ENCODE results near the gene ZBTB8B.
"Not testable (repeated sequence)": the region's sequence is repeated elsewhere in the genome, so short reads cannot be mapped to it uniquely, and the experiment has no call there.

ZBTB8B gene

GRCh38 chr1:32454726-32455125 is 10.1 kb upstream of the ZBTB8B start:
- Mint-ChIP-seq H3K27me3 (peaks cover 14 to 18% of the 10 kb centered on the region in 2 donors), H3K9me3 (peaks cover 18% of the 10 kb centered on the region in 2 donors), H3K4me3 (no peak overlapping the region), H3K36me3 (peaks cover under 1 to 12% of the 10 kb centered on the region in 2 donors), H3K27ac (no peak overlapping the region), H3K4me1 (no peaks in the 10 kb centered on the region)
- ATAC-seq (replicated peaks) (no peak), DNase-seq (no peak)

DNA sequence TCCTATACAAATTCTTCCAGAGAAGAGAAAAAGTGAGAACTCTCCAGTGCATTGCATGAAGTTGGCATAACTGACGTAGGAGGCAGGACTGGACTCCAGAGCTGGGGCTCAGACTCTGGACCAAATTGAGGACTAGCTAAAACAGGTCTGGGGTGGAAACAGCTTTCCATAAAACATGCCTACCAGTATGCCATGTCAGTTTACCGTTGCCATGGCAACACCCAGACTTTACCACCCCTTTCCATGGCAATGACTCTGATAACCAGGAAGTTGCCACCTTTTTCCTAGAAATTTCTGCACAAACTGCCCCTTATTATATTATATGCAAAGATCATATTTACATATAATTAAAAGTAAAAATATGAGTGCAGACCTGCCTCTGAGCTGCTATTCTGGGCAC is 8.9 kb upstream of the ZBTB8B start:
- peaks cover 9 to 12% of the 10 kb centered on the region in 2 donors for H3K27me3 Mint-ChIP-seq
- ATAC-seq (replicated peaks), result no peak
- H3K27ac Mint-ChIP-seq, result no peak overlapping the region
- DNase-seq, result no peak
- H3K36me3 Mint-ChIP-seq, result peaks cover 0 to 7% of the 10 kb centered on the region in 2 donors
- no peaks in the 10 kb centered on the region for H3K4me1 Mint-ChIP-seq
- peaks cover 14 to 17% of the 10 kb centered on the region in 2 donors for H3K9me3 Mint-ChIP-seq
- no peak overlapping the region for H3K4me3 Mint-ChIP-seq

- H3K27me3 Mint-ChIP-seq, result peaks cover 30 to 35% of the 10 kb centered on the region in 2 donors
- H3K27ac Mint-ChIP-seq; H3K4me3 Mint-ChIP-seq; DNase-seq; ATAC-seq (replicated peaks); H3K36me3 Mint-ChIP-seq; H3K4me1 Mint-ChIP-seq: not testable (repeated sequence)
- H3K9me3 Mint-ChIP-seq, result peaks cover 14 to 17% of the 10 kb centered on the region in 2 donors
Measured at GRCh38 chr1:32458798-32459197, 6.1 kb upstream of the ZBTB8B start.

DNA sequence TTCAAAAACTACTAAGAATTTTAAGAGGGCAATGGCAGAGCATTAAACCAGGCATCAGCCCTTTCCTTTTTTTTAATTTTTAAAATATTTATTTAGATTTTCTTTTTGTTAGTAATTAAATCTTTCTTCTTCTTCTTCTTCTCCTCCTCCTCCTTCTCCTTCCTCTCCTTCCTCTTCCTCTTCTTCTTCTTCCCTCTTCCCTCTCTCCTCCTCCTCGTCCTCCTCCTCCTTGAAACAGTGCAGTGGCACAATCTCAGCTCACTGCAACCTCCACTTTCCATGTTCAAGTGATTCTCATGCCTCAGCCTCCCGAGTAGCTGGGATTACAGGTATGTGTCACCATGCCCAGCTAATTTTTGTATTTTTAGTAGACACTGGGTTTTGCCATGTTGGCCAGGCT is 1.9 kb upstream of the ZBTB8B start:
- Mint-ChIP-seq H3K4me1 (peaks cover 13 to 19% of the 10 kb centered on the region in 2 donors), H3K36me3 (peaks cover 0 to 11% of the 10 kb centered on the region in 2 donors), H3K9me3 (peaks cover 14% of the 10 kb centered on the region in 2 donors), H3K27me3 (peaks cover 48 to 49% of the 10 kb centered on the region in 2 donors)
- DNase-seq; ATAC-seq (replicated peaks); H3K27ac Mint-ChIP-seq; H3K4me3 Mint-ChIP-seq: not testable (repeated sequence)

- H3K27me3 Mint-ChIP-seq, result peaks cover 44 to 59% of the 10 kb centered on the region in 2 donors
- peaks cover 13 to 19% of the 10 kb centered on the region in 2 donors for H3K4me1 Mint-ChIP-seq
- H3K36me3 Mint-ChIP-seq, result peaks cover 0 to 5% of the 10 kb centered on the region in 2 donors
- no peak for DNase-seq
- H3K4me3 Mint-ChIP-seq, result peak overlapping the region; percentile 85 to 87
- H3K9me3 Mint-ChIP-seq, result peaks cover 2 to 3% of the 10 kb centered on the region in 2 donors
- ATAC-seq (replicated peaks), result no peak
- H3K27ac Mint-ChIP-seq, result no peak overlapping the region
Measured at GRCh38 chr1:32464191-32464715, 619 bp upstream of the ZBTB8B start.

- H3K27ac Mint-ChIP-seq, result peak overlapping the region; percentile 48
- H3K27me3 Mint-ChIP-seq, result peaks cover 44 to 61% of the 10 kb centered on the region in 2 donors
- H3K4me3 Mint-ChIP-seq, result peak overlapping the region; percentile 85 to 87
- H3K9me3 Mint-ChIP-seq, result no peaks in the 10 kb centered on the region
- H3K4me1 Mint-ChIP-seq, result peaks cover 13 to 19% of the 10 kb centered on the region in 2 donors
- DNase-seq, result peak; percentile 9
- peaks cover 0 to 3% of the 10 kb centered on the region in 2 donors for H3K36me3 Mint-ChIP-seq
- peak; percentile 87 to 90 for ATAC-seq (replicated peaks)
Measured at GRCh38 chr1:32465578-32465933, 684 bp downstream of the ZBTB8B start.

GRCh38 chr1:32466761-32467160 is 1.9 kb downstream of the ZBTB8B start:
- H3K4me3 Mint-ChIP-seq, result no peak overlapping the region
- peaks cover 0 to 3% of the 10 kb centered on the region in 2 donors for H3K36me3 Mint-ChIP-seq
- DNase-seq (no peak), ATAC-seq (replicated peaks) (no peak)
- peaks cover 40 to 55% of the 10 kb centered on the region in 2 donors for H3K27me3 Mint-ChIP-seq
- no peak overlapping the region for H3K27ac Mint-ChIP-seq
- peaks cover 13 to 19% of the 10 kb centered on the region in 2 donors for H3K4me1 Mint-ChIP-seq
- no peaks in the 10 kb centered on the region for H3K9me3 Mint-ChIP-seq

GRCh38 chr1:32468791-32469190 is 3.9 kb downstream of the ZBTB8B start:
- Mint-ChIP-seq H3K27ac (no peak overlapping the region), H3K27me3 (peaks cover 23 to 38% of the 10 kb centered on the region in 2 donors), H3K36me3 (peaks cover 0 to 3% of the 10 kb centered on the region in 2 donors), H3K9me3 (no peaks in the 10 kb centered on the region), H3K4me3 (no peak overlapping the region), H3K4me1 (peaks cover 13 to 19% of the 10 kb centered on the region in 2 donors)
- ATAC-seq (replicated peaks) (no peak), DNase-seq (no peak)

- ATAC-seq (replicated peaks) (no peak), DNase-seq (no peak)
- Mint-ChIP-seq H3K27ac (no peak overlapping the region), H3K4me1 (peaks cover 3 to 4% of the 10 kb centered on the region in 2 donors), H3K36me3 (peaks cover 0 to 3% of the 10 kb centered on the region in 2 donors), H3K27me3 (peaks cover 15 to 24% of the 10 kb centered on the region in 2 donors), H3K9me3 (no peaks in the 10 kb centered on the region), H3K4me3 (no peak overlapping the region)
Measured at GRCh38 chr1:32470431-32470830, 5.6 kb downstream of the ZBTB8B start.

- ATAC-seq (replicated peaks), result peak; percentile 39 to 43
- H3K27me3 Mint-ChIP-seq, result peaks cover 12 to 22% of the 10 kb centered on the region in 2 donors
- no peak overlapping the region for H3K4me3 Mint-ChIP-seq
- no peaks in the 10 kb centered on the region for H3K36me3 Mint-ChIP-seq
- no peak overlapping the region for H3K27ac Mint-ChIP-seq
- no peaks in the 10 kb centered on the region for H3K4me1 Mint-ChIP-seq
- H3K9me3 Mint-ChIP-seq, result no peaks in the 10 kb centered on the region
- no peak for DNase-seq
Measured at GRCh38 chr1:32470991-32471694, 6.3 kb downstream of the ZBTB8B start.

DNA sequence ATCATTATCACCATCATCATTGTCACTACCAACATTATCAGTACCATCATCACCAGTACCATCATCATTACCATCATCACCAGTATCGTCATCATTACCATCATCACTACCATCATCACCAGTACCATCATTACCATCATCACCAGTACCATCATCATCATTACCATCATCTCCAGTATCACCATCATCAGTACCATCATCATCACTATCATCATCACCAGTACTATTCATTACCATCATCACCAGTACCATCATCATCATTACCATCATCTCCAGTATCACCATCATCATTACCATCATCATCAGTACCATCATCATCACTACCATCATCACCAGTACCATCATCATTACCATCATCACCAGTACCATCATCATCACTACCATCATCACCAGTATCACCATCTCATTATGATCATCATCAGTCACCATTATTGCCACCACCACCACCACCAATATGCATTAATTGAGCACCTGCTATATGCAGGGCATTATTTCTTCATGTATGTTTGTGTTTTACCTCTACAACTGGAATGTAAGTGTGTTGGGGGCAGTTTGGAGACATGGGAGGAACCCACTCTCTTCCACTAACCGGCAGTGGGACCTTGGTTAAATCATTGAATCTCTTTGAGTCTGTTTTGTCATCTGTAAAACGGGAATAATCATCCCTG is 7.0 kb downstream of the ZBTB8B start:
- no peak overlapping the region for H3K27ac Mint-ChIP-seq
- H3K4me3 Mint-ChIP-seq, result no peak overlapping the region
- H3K27me3 Mint-ChIP-seq, result peaks cover 15 to 25% of the 10 kb centered on the region in 2 donors
- no peaks in the 10 kb centered on the region for H3K9me3 Mint-ChIP-seq
- DNase-seq (no peak), ATAC-seq (replicated peaks) (no peak)
- no peaks in the 10 kb centered on the region for H3K4me1 Mint-ChIP-seq
- H3K36me3 Mint-ChIP-seq, result no peaks in the 10 kb centered on the region

GRCh38 chr1:32472966-32473365 is 8.1 kb downstream of the ZBTB8B start:
- not testable (repeated sequence) for H3K27ac Mint-ChIP-seq; DNase-seq; H3K9me3 Mint-ChIP-seq; H3K4me3 Mint-ChIP-seq; H3K4me1 Mint-ChIP-seq; H3K36me3 Mint-ChIP-seq; ATAC-seq (replicated peaks)
- H3K27me3 Mint-ChIP-seq, result peaks cover 19 to 25% of the 10 kb centered on the region in 2 donors

DNA sequence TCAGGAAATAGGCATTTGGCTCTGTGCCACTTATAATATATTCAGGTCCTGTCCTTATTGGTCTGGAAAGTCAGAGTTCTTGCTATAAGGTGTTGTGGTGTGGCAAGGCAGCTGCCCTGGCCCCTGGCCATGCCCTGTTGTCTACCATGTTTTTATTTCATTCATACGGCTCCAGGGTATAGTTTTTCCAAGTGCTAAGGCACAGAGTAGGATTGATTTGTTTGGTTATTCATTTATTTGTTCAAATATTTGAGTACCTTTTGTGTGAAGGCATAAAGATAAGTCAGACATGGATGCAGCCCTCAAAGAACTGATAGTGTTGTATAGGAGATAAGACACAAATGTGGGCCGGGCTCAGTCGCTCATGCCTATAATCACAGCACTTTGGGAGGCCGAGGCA is 10.1 kb downstream of the ZBTB8B start:
- DNase-seq (no peak), ATAC-seq (replicated peaks) (no peak)
- H3K9me3 Mint-ChIP-seq, result no peaks in the 10 kb centered on the region
- H3K27me3 Mint-ChIP-seq, result peaks cover 12 to 19% of the 10 kb centered on the region in 2 donors
- no peaks in the 10 kb centered on the region for H3K36me3 Mint-ChIP-seq
- H3K4me3 Mint-ChIP-seq, result no peak overlapping the region
- no peak overlapping the region for H3K27ac Mint-ChIP-seq
- no peaks in the 10 kb centered on the region for H3K4me1 Mint-ChIP-seq

GRCh38 chr1:32480003-32480402 is 15.1 kb downstream of the ZBTB8B start:
- H3K27ac Mint-ChIP-seq, result no peak overlapping the region
- H3K36me3 Mint-ChIP-seq, result no peaks in the 10 kb centered on the region
- H3K27me3 Mint-ChIP-seq, result peaks cover 18 to 19% of the 10 kb centered on the region in 2 donors
- no peak overlapping the region for H3K4me3 Mint-ChIP-seq
- no peak for DNase-seq
- no peaks in the 10 kb centered on the region for H3K4me1 Mint-ChIP-seq
- no peak for ATAC-seq (replicated peaks)
- H3K9me3 Mint-ChIP-seq, result peaks cover 0 to 1% of the 10 kb centered on the region in 2 donors

Measured in stimulated activated naive B cell treated with anti-CD40 and anti-IgM and Interleukin-4, amounts not matched to agents 10 μg/mL and 1 μg/mL and 100 μg/mL, for 72 hours (primary cell).